ENCODE data around the gene COL4A1.

The COL4A1 gene

DNA sequence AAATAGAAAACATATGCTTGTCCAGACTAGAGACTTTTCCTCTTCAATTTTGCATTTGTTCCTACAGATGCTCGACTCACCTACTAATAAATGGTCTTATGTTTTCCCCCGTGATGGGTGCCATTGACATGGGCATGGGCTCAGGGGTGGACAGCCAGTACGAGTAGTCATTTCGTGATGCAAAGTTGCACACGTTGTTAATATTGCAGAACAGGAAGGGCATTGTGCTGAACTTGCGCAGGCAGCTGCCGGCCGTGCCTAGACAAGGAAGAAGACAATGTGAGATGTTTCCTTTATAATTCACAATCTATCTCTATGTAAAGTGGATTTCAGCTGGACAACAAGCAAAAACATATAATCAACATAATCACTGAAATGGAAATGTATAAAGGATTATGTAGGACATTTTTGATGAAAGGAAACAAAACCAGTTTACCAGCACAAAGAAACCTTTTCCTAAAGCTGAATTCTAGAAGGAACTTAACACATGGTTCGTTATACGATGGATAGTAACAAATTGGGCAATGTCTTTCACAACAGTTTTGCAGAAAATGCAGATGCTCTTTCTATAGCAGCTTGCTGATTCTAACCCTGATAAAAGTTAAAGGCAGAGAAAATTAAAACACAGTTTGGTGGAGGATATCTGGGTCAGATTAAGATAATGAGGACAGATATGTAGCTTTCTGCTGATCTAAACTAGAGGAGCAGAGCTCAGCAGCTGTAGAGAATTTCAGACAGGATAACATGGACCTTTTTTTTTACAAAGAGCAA, 145.7 kb downstream of the COL4A1 start:
- DNase-seq (ENCODE audit: low read depth) = peak; percentile 57

DNA sequence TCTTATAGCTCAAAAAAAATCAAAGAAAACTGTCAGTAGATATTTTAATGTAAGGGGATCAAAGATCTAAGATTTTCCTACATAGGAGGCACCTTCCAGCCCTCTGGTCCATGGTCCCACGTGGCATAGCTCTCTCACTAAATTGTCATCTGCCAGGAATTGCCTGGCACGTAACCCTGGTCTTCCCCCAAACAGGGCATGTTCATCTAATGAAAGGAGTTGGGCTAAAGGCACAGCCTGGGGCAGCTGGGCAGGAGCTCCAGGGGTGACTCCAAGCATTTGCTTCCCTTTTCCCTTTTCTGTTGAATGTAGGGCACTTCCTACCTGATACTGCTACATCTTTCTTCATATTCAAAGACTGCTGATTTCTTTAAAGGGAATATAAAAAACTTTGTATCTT, 148.7 kb downstream of the COL4A1 start:
- DNase-seq (ENCODE audit: low read depth) = no peak

- no peak for DNase-seq (ENCODE audit: low read depth)
Measured at GRCh38 chr13:110157718-110158117, 149.2 kb downstream of the COL4A1 start.

DNA sequence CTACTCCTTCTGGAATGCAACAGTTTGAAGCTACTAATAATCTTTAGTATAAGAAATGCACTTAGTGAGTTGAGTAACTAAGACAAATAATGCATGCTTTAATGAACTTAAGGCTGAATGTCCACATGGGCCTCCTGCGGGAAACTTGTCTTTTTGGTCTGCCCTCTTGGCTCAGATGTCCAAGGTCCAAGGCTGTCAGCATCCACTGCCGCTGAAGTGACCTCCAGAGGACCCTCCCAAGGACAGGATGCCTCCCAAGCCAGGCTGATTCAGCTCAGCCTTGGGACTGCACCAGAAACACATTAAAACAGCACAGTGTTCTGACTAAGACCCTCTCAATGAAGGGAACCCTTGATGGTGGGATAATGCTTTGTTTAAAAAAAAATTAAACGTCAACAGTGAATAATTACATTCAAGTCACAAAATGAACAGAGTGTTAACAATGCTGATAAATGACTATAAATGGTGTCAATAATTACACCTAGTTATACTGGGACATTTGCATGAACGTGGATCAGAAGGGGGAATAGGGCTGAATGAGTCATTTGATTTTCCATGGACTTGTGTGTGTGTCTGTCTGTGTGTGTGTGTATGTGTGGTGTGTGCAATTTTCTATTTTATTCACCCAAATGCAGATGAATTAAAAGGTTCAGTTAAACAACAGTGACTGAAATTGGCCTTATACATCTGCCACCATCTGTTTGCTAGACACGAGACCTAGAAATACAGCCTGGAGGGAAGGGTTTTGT, 150.5 kb downstream of the COL4A1 start:
- DNase-seq (ENCODE audit: low read depth) = peak; percentile 21

DNA sequence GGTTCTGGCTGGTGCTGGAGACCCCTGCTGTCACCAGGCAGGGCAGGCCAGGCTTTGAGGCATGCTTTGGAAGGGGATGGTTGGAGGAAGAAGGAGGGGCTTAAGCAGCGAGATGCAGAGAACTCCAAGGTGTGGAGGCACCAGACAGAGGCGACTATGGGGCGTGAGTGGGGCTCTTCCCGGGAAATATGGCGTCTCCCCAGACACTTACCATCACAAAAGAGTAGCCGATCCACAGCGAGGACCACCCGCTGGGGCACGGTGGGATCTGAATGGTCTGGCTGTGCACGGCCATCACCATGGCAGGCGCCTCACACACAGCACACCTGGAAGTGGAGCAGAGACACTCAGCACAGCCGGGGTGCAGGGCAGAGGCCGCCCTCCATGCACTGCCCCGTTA, 151.9 kb downstream of the COL4A1 start:
- DNase-seq (ENCODE audit: low read depth) = no peak

DNA sequence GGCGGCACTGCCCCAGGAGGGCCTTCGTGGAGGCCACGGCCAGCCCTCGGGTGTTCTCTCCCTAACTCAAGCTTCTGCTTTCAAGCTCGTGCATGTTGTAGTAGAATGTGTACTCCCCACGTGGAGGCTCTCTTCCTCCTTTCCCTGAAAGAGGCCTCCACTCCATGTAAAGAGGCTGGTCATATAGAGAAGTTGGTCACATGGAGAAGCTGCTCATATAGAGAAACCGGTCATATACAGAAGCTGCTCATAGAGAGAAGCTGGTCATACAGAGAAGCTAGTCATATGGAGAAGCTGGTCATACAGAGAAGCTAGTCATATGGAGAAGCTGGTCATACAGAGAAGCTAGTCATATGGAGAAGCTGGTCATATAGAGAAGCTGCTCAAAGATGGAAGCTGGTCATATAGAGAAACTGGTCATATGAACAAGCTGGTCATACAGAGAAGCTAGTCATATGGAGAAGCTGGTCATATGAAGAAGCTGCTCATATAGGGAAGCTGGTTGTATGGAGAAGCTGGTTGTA, 152.5 kb downstream of the COL4A1 start:
- DNase-seq (ENCODE audit: low read depth) = no peak

GRCh38 chr13:110152351-110152750, 154.6 kb downstream of the COL4A1 start:
- no peak for DNase-seq (ENCODE audit: low read depth)

DNA sequence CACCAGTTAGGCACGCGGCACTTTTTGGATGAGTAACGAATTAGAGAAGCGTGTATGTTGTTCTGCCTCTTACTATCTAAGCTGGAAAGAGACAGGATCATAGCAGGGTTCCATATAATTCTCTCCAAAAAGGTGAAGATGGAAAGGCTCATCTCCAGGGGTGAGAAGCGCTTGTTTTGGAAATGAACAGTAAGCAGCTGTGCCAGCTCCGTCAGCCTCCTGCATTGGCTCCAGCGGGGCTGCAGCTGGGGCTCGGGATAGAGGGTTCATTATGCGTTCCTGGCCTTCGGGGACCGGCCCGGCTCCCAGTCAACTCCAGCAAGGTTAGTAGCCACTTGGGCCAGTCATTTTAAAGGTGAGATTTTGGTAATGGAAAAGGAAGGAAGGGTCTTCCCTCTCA, 155.5 kb downstream of the COL4A1 start:
- DNase-seq (ENCODE audit: low read depth) = no peak

DNA sequence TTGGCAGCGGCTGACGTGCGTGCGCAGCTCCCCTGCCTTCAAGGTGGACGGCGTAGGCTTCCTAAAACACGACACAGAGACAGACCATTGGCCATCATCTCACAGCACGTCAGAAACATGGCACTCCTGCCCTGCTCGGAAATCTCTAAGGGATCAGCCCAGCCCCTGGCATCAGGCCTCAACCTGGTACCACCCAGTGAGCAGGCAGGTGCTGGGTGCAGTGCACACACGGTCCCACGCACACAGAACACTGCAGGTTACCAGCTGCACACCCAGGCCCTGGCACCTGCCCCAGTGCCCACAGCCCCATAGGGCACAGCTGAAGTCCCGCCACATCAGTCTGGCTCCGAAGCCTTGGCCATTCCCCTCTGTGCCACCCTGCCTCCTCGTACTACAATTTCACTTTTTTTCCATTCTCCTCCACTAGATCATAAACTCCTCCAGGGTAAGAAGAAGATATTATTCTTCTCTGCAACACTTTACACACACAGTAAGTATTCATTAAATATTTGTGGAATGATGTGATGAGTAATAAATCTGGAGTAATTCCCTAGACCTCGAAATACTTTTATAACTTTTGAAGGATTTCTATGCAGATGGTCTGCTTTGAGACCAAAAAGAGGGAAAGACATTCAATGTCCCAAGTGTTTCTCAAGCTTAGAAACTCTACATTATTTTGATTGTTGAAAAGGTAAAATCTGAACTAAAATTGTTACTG, 156.4 kb downstream of the COL4A1 start:
- peak; percentile 49 for DNase-seq (ENCODE audit: low read depth)

- no peak for DNase-seq (ENCODE audit: low read depth)
Measured at GRCh38 chr13:110149036-110149435, 157.9 kb downstream of the COL4A1 start.

DNA sequence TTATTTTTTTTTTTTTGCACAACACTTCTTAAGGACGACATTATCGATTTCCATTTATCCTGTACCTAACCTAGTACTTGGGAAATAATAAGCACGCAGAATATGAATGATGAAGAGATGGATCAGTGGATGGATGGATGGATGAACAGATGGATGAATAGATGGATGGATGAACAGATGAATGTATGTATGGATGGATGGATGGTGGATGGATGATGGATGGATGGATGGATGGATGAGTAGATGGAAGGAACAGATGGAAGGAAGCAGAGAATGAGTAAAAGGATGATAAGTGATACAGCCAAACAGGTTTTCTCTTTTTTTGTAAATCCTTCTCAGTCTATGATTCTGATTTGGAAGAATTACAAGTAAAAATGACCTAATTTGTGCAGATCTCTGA, 166.9 kb downstream of the COL4A1 start:
- no peak for DNase-seq (ENCODE audit: low read depth)

DNA sequence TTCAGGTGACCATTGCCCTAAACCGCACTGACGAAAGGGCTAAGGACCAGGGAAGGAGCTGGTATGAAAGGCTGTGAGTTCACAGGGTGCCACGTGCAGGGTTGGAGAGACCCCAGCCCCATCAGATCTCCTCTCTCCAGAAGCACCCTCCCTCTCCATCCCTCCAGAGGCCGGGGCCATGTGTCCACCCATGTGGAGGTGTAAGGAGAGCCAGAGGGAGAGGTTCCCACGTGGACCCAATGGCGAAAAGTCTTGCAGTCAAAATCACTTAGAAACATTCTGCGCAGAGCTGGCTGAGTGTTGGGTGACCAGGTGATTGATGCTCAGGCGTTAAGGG, 168.3 kb downstream of the COL4A1 start:
- no peak for DNase-seq (ENCODE audit: low read depth)

- DNase-seq (ENCODE audit: low read depth) = peak; percentile 78
Measured at GRCh38 chr13:110138010-110138699, 168.8 kb downstream of the COL4A1 start.

- DNase-seq (ENCODE audit: low read depth) = no peak
Measured at GRCh38 chr13:110137680-110138009, 169.3 kb downstream of the COL4A1 start.

DNA sequence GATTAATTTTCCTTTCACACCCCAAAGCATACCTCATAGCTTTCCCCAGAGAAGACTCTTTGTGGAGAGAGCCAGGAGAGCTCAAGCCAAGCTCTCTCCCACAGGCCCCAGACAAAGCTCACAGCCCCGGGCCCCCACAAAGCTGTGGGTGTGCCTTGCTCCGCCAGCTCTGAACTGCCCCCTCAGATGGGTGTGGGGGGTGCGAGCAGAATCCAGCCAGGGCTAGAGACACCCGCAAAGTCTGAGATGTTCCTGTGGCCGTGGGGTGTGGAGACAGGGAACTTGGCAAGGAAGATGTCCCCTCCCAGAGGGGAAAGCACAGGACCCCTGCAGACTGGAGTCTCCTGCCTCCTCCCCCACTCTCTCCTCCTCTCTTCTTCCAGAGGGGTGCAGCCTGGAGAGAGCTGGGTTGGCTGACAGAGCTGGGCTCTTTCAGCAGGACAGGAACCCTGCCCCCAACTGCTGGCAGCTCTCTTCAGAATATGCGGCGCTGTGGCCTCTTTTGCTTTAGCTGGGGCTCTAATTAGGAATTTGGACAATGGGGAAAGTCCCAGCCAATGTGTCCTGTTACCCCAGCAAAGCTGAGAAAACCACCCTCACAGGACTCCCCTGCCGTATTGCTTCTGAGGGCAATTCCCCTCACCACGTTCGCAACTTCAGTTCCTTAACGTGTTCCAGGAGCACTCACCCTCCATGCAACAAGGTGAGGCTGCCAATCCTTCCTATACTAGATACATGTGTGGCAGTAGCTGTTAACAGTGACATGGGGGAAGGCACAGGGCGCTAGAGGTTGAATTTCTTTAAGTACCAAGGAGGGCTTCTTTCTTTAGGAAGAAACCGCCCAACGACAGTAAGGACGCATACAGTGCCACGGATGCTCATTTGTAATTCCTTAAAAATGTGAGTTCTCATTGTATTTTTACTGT, 170.0 kb downstream of the COL4A1 start:
- DNase-seq (ENCODE audit: low read depth) = no peak

GRCh38 chr13:110135977-110136597, 170.9 kb downstream of the COL4A1 start:
- DNase-seq (ENCODE audit: low read depth) = no peak

DNA sequence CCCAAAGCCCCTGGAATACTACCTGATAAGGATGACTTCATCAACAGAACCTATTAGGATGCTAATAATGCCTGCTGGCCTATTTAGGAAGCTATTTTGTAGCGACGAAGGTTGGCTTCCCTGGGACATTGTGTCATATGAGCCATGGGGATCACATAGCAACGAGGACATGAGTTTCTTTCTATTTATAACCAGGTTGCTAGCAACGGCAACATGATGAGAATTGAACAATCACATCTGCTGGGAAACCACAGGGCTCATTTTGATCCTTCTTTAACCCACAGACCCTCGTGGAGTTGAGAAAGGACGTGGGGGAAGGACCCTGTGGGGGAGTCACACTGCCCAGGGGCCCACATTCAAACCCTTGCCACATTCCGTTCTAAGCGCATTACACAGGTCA, 172.2 kb downstream of the COL4A1 start:
- DNase-seq (ENCODE audit: low read depth) = no peak

- no peak for DNase-seq (ENCODE audit: low read depth)
Measured at GRCh38 chr13:110133425-110134235, 173.3 kb downstream of the COL4A1 start.

- DNase-seq (ENCODE audit: low read depth) = no peak
Measured at GRCh38 chr13:110132225-110132982, 174.6 kb downstream of the COL4A1 start.
